Eye (tissue), 1 donor: ENCODE data around the gene ZNF547.
"Not testable (repeated sequence)": the region's sequence is repeated elsewhere in the genome, so short reads cannot be mapped to it uniquely, and the experiment has no call there.

Source experiments
- DNase-seq: peaks from one replicate; pipeline ENCODE4 v3.0.0-alpha.2; 2015

Gene ZNF547

DNA sequence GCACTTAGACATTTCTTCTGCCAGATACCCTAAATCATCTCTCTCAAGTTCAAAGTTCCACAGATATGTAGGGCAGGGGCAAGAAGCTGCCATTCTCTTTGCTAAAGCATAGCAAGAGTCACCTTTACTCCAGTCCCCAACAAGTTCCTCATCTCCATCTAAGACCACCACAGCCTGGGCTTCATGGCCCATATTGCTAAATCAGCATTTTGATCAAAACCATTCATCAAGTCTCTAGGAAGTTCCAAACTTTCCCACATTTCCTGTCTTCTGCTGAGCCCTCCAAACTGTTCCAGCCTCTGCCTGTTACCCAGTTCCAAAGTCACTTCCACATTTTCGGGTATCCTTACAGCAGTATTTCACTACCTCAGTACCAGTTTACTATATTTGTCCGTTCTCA is 11.3 kb downstream of the ZNF547 start:
- not testable (repeated sequence) for DNase-seq

DNA sequence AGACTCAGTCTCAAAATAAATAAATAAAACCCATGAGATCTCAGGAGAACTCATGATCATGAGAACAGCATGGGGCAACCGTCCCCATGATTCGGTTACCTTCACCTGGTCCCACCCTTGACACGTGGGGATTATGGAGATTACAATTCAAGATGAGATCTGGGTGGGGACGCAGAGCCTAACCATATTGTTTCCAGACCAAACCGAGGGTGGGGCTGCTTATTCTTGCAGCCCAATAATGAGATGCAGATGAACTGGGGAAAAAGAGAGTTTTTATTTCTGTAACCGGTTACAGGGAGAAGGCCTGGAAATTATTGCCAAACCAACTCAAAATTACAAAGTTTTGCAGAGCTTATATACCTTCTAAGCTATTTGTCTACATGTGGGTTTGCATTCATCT is 12.8 kb downstream of the ZNF547 start:
- no peak for DNase-seq

DNA sequence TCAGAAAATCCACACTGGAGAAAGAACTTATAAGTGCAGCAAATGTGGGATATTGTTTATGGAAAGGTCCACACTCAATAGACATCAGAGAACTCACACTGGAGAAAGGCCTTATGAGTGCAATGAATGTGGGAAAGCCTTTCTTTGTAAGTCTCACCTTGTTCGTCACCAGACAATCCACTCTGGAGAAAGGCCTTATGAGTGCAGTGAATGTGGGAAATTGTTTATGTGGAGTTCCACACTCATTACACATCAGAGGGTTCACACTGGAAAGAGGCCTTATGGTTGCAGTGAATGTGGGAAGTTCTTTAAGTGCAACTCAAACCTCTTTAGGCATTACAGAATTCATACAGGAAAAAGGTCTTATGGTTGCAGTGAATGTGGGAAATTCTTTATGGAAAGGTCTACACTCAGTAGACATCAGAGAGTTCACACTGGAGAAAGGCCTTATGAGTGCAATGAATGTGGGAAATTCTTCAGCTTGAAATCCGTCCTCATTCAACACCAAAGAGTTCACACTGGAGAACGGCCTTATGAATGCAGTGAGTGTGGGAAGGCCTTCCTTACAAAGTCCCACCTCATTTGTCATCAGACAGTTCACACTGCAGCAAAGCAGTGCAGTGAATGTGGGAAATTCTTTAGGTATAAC is 14.3 kb downstream of the ZNF547 start:
- no peak for DNase-seq

DNA sequence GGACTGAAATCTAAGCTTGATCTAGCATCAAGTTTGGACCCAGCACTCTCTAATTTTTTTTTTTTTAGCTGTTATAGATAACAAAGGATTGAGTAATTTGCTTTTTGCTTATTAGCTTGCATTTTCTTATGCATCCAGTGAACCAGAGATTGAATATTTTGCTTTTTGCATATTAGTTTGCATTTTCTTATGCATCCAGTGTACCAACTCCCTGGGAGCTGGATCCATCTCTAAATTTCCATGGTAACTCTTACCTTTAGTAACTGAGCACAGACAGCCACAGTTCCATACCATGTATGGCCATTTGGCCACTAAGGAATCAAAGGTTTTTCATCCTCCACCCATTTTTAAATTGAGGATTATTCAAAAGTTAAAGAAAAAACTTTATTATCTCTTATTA is 17.6 kb downstream of the ZNF547 start:
- DNase-seq: no peak

DNA sequence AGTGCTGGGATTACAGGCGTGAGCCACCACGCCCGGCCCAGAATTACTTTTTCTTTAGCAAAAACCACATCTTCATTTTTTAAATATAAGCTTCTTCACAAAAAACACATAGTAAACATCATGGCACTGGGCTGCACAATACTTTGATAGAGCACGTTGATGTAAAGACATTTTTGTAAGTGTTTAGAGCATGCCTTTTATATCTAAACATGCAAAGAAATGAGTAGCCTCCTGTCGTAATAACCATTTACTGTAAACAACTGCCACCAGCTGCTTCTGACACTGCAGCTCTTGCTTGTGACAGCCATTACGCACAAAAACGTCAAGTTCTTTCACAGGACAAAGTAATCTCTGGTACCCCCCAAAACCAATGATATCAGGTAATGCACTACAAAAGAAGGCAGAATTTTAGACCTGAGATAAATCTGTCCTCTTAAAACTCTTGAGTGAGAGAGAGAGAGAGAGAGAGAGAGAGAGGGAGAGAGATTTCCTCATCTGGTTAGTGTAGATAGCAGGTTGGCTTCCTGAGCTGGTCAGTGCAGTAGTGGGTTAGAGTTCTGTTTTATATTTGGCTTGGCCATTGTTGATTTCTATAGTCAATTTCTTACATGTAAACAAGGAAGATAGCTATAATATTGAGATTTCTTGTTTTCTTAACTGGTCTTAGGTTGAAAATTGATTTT is 19.6 kb downstream of the ZNF547 start:
- DNase-seq: no peak

DNA sequence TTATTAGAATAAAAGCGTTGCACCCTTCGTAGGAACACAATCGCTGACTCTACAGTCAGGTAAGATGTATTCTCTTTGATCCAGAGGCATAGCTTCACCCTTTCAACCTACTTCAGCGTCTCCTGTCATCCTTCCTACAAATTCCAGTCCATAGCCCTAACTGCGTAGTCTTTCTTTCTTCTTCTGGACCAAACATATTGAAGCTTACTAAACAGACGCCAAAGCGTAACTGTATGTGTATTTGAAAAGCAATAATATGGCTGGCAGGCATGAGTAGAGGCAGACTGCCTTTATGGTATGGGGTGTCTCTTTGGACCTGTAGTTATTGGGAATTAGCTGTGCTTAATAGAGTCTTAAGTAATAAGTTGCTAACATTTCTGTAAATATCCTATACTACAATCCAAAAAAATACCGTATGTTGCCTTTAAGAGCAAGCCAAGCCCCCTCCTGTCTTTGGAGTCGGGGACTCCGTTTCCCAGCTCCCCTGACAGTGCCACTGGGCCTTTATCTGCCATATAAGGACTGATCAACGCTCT is 25.9 kb downstream of the ZNF547 start:
- no peak for DNase-seq

DNA sequence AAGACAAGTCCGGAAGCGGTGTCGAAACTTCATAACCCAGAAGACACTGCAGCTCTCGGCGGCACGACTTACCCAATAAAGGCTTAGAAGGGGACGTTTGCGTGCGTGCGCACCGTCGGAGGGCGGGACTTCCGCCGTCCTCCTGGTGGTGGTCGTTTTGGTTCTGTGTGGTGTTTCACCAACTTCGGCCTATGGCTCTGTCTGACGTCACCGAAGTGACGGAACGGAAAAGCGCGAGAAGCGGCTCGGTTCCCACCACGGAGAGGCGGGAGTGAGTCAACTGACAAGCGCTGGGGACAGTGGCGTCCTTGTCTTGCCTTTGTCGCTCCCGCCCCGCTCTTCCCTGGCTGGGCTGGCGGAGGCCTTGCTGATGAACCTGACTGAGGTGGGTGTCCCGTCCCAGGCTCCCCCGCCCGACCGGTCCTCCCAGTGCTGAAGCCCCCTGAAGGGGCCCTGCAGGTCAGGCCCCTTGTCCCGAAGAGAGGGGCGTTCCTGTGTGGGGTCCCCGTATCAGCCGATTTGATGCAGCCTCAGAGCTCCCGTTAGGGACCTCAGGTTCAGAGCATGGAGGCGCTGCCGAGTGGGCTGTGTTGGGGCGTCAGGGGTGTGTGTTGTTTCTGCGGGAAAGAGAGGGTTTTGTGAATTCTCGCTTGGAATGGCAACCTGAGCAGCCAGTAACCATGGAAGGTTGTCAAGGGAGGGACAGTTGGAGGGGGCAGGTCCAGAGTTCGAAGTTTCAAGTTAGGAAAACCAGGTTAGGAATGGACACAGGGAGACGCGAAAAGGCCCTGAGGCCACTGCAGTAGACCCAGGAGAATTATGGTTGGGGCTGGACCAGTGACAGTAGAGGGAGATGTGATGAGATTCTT is 26.6 kb downstream of the ZNF547 start, which contains the start of gene ZNF548:
Gene ZNF548 (plus strand): TSS at position 125 of the 869 bp plus-strand sequence. CDS start 246 bp downstream, at position 371.
- DNase-seq: peak; percentile 99

DNA sequence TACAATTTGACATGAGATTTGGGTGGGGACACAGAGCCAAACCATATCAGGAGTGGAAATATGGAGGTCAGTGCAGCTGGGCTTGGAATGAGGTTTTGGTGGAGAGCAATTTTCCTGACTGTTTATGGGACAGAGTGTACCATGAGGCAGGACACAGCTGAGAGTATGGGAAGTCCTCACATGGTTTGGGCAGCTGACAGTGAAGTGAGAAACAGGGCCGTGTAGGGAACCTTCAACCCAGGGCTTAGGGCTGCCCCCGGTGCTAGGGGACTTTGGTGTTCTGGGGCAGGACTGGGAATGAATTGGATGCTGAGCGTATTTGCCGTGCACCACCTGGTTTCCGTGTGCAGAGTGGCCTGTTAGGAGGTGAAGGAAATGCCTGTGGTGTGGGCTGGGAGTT is 32.4 kb downstream of the ZNF547 start:
- DNase-seq: no peak

DNA sequence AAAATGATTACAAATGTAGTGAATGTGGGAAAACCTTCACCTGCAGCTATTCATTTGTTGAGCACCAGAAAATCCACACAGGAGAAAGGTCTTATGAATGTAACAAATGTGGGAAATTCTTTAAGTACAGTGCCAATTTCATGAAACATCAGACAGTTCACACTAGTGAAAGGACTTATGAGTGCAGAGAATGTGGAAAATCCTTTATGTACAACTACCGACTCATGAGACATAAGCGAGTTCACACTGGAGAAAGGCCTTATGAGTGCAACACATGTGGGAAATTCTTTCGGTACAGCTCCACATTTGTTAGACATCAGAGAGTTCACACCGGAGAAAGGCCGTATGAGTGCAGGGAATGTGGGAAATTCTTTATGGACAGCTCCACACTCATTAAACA is 35.5 kb downstream of the ZNF547 start:
- DNase-seq: no peak

DNA sequence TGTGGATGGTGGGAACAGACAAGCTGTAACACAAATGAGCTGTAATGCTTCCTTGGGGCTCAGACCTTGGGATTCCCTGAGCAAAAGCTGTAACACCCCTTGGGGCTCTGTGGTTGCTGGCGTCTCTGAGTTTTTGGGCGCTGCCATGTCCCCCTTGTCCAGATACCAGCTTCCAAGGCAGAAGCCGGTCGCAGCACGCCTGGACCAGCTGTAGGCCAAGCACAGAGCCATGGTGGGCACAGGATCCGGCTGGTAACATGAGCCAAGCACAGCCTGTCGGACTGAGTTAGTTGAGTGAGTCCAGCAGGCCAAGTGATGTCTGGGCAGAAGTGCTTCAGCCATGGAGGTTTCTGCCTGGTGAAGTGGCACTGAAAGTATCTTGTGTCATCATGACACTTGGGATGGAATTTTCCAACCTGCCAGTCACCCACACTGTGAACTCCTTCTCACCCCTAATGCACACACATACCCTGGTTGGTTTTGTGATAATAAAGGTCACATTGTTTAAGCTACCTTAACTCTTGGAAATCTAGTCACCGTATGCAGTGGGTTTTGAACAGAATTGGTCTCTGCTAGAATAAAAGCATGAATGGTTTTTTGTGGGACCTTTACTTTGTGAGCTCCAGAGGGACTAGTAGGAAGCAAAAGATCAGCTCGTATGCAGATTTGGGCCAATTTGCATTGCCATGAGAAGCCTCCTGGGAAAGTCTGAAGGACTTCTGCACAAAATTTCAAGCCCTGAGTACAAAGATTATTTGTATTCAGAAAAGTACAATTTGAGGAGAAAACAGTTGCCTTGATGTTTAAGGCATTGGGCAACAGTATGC is 40.6 kb downstream of the ZNF547 start:
- DNase-seq: no peak

DNA sequence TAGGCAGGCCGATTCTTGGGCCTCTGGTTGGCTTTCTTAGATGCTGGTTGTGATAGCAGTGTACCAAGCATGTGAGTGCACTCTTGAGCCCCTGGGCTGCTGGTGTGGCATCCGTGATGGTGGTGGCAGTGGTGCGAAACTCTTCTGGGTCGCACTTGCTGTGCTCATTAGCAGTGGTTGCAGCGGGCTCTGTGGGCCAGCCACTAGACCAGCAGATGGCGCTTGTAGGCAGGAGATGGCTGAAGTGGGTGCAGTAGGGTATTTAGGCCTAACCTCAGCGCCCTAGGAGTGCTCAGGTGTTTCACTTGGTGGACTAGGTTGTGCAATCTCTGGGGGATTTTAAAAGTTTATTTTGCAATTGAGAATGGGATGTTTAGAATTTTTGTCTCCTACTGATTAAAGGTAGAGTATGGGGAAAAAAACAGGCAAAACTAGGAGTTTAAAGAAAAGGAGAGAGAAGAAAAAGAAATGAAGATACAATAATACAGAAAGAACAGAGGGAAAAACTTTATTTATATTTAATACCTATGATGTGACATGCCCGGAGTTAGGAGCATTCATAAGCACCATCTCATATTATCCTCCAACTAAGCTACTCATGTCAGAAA is 43.3 kb downstream of the ZNF547 start:
- peak; percentile 83 for DNase-seq

DNA sequence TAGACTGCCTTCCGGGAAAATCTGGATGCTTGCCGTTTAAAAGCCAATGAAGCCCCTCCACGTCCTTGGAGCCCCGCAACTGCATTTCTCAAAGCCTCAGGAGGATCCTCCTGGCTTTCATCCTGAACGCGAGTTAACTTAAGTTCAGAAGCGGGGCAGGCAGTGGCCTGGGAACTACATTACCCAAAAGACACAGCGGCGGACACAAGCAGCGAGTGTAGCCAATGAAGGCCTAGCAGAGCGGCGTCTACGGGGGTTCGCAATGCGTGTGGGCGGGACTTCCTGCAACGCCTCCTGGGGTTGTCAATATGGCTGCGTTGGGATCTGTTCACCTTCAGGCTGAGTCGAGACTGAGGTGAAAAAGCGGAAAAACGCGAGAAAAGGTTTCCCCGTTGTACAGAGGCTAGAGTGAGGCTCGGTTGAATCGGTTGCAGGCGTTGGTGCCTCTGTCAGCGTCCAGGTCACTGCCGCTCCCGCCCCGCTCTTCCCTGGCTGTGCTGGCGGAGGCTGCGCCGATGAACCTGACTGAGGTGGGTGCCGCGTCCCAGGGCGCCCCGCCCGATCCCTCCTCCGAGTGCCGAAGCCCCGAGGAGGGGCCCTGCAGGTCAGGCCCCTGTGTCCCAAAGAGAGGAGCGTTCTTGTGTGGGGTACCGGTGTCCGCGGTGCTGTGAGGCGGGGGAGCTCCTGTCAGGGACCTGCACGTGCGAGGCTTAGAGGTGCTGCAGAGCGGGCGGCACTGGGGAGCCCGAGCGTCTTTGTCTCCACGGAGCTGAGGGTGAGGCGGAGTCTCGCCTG is 47.7 kb downstream of the ZNF547 start, which contains the start of gene ZNF17:
Gene ZNF17 (plus strand): TSS at position 285 of the 795 bp plus-strand sequence. CDS start 2,455 bp downstream, outside the sequence.
- DNase-seq: peak; percentile 97

DNA sequence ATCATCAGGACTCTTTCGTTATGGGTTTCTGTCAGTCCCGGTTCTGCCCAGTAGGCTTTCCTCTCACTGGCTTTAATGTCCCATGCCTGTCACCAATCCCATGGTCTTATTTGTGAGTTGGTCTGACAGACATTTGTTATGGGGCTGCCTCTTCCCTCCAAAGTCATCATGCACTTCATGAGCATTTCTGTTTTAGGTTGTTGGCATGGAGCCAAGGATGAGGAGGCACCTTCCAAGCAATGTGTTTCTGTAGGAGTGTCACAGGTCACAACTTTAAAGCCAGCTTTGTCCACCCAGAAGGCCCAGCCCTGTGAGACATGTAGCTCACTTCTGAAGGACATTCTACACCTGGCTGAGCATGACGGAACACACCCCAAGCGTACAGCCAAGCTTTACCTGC is 56.1 kb downstream of the ZNF547 start:
- DNase-seq: no peak

DNA sequence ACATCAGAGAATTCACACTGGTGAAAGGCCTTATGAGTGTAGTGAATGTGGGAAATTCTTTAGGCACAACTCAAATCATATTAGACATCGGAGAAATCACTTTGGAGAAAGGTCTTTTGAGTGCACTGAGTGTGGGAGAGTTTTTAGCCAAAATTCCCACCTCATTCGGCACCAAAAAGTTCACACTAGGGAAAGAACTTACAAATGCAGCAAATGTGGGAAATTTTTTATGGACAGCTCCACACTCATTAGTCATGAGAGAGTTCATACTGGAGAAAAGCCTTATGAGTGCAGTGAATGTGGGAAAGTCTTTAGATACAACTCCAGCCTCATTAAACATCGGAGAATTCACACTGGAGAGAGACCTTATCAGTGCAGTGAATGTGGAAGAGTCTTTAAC is 57.7 kb downstream of the ZNF547 start:
- DNase-seq: no peak
